Left colon (tissue), 2 donors: Measurements from ENCODE around the gene MSMP. TPM values are rescaled to one million over a fixed set of nuclear protein-coding genes. Genes with fewer than 3 reads are reported as not detected.

Experiments used
- ATAC-seq: fragments of 200-7000 bp; cut with Tn5 transposase; one replicate; pipeline ENCODE4 v1.9.1; 2020; ENCODE audit warnings: mild to moderate bottlenecking, moderate library complexity
- DNase-seq, 2 donors: peaks; one replicate each; pipeline ENCODE4 v3.0.0-alpha.2; 2020
- intact Hi-C, 2 donors: fragments of 100-400 bp; cut with DNase I in 1 of 2; cut with micrococcal nuclease in 1 of 2; formaldehyde crosslinking; loops; one replicate each; pipeline versions ENCODE4 v1.11.2 to v1.14.0; 2022; cut with DNase I, micrococcal nuclease
- microRNA-seq, 2 donors: library from miRNA; unstranded; fragments of <30 nt; microRNA quantifications; one replicate each; pipeline versions ENCODE4 v1.1.0 to v1.2.0, GENCODE V29; 2020
- total RNA-seq, 2 donors: library from RNA; stranded (reverse); fragmentation: NEBNext Ultra II Directional; extraction: Animal tissue kit (Norgen Biotek cat#: 25700); gene quantifications; one replicate each; pipeline ENCODE4 v1.2.1, GENCODE V29; 2021
- donor health status: DM: no; HTN: no; CAD: no.
- donor health status: DM: yes; HTN: yes; CAD: no.

The MSMP gene
- total RNA-seq, 2 donors from 2014 or later, result not detected

GRCh38 chr9:35712762-35713400 lies 41.2 kb downstream of the MSMP start:
- ATAC-seq, result no peak
- intact Hi-C loops, result no loop called here
- no peak for DNase-seq

- intact Hi-C loops, result no loop called here
- ATAC-seq (no peak), DNase-seq (no peak)
Observed at GRCh38 chr9:35711501-35712428, 42.3 kb downstream of the MSMP start.

GRCh38 chr9:35710818-35711500 lies 43.1 kb downstream of the MSMP start:
- no peak for ATAC-seq
- DNase-seq, result no peak
- intact Hi-C loops, result no loop called here

- intact Hi-C loops, result no loop called here
- DNase-seq (no peak), ATAC-seq (no peak)
Observed at GRCh38 chr9:35708146-35708545, 45.9 kb downstream of the MSMP start.

- intact Hi-C loops, result no loop called here
- ATAC-seq (no peak), DNase-seq (no peak)
Observed at GRCh38 chr9:35706951-35707350, 47.1 kb downstream of the MSMP start.

GRCh38 chr9:35705836-35706430 lies 48.1 kb downstream of the MSMP start:
- intact Hi-C loops, result no loop called here
- DNase-seq (no peak), ATAC-seq (peak; percentile 6)

- DNase-seq (no peak), ATAC-seq (no peak)
- intact Hi-C loops, result no loop called here
Observed at GRCh38 chr9:35705372-35705771, 48.7 kb downstream of the MSMP start.

- ATAC-seq, result no peak
- intact Hi-C loops, result no loop called here
- DNase-seq, result no peak
Observed at GRCh38 chr9:35703906-35704672, 50.0 kb downstream of the MSMP start.

Small RNAs within 50 kb of the gene (microRNA-seq; reads per million reads assigned to microRNA genes)
- gene MIR6852 (0 to 1.1 reads per million in 2 donors), gene MIR6853 (0 reads per million in 2 donors)

Other genes with a start within 250 kb of the MSMP start
- 10 to 100 TPM; 37.7 to 47.8 TPM for gene TESK1, start 149.0 kb downstream of the MSMP start, total RNA-seq
- gene CD72, start 135.9 kb downstream of the MSMP start, total RNA-seq, result 1 to 10 TPM; 1.2 to 2.2 TPM
- gene SIT1, start 103.3 kb downstream of the MSMP start, total RNA-seq, result 1 to 10 TPM in 1 of 2 donors, under 1 TPM in 1; 0.46 to 1.4 TPM
- gene RMRP, start 96.3 kb downstream of the MSMP start, total RNA-seq, result over 10,000 TPM; 19,198 to 30,979 TPM
- gene CCDC107, start 96.0 kb downstream of the MSMP start, total RNA-seq, result 10 to 100 TPM; 25.0 to 33.1 TPM
- 1 to 10 TPM; 5.2 to 7.6 TPM for gene ARHGEF39, start 89.1 kb downstream of the MSMP start, total RNA-seq
- under 1 TPM; 0.56 to 0.89 TPM for gene CA9, start 80.3 kb downstream of the MSMP start, total RNA-seq
- 100 to 1,000 TPM in 1 of 2 donors, 10 to 100 TPM in 1; 25.9 to 277 TPM for gene TPM2, start 64.4 kb downstream of the MSMP start, total RNA-seq
- 100 to 1,000 TPM; 142 to 172 TPM for gene TLN1, start 22.1 kb downstream of the MSMP start, total RNA-seq
- gene CREB3, start 21.6 kb downstream of the MSMP start, total RNA-seq, result 10 to 100 TPM; 40.2 to 40.6 TPM
- gene GBA2, start 5.0 kb downstream of the MSMP start, total RNA-seq, result 100 to 1,000 TPM; 179 to 186 TPM
- gene RGP1, start 5.0 kb downstream of the MSMP start, total RNA-seq, result 10 to 100 TPM; 54.8 to 56.3 TPM
- gene NPR2, start 37.3 kb upstream of the MSMP start, total RNA-seq, result 1 to 10 TPM; 7.4 to 7.9 TPM
- gene SPAG8, start 58.0 kb upstream of the MSMP start, total RNA-seq, result 1 to 10 TPM in 1 of 2 donors, under 1 TPM in 1; 0.15 to 1.5 TPM
- 10 to 100 TPM; 56.0 to 59.4 TPM for gene HINT2, start 60.8 kb upstream of the MSMP start, total RNA-seq
- gene FAM221B, start 74.5 kb upstream of the MSMP start, total RNA-seq, result under 1 TPM in 1 of 2 donors, not detected in 1; 0.28 TPM
- gene TMEM8B, start 75.0 kb upstream of the MSMP start, total RNA-seq, result 10 to 100 TPM; 15.4 to 16.4 TPM
- not detected for gene OR13J1, start 116.1 kb upstream of the MSMP start, total RNA-seq
- 10 to 100 TPM; 17.4 to 58.7 TPM for gene HRCT1, start 151.9 kb upstream of the MSMP start, total RNA-seq
- gene SPAAR, start 155.2 kb upstream of the MSMP start, total RNA-seq, result 1 to 10 TPM; 1.3 to 2.1 TPM
- not detected for gene OR2S2, start 203.9 kb upstream of the MSMP start, total RNA-seq